Keratinocyte (primary cell): ENCODE data around the gene ABHD17B. TPM values are rescaled to one million over a fixed set of nuclear protein-coding genes. Genes with fewer than 3 reads are reported as not detected.

ENCODE experiments used
- DNase-seq: peaks from one replicate; pipeline ENCODE4 v3.0.0-alpha.2; 2011; ENCODE audit warnings: low read depth, missing footprints, low spot score
- FAIRE-seq: peaks from 2 replicates; lab custom pipeline; 2011; peaks lifted over from hg19 to GRCh38; lab: Jason Lieb, UNC
- H2AFZ ChIP-seq: 2 replicates; pipeline ENCODE4 v1.6.0; 2012; ENCODE audit warnings: low read length, control low read depth, inconsistent platforms; ENCODE audit not compliant: control insufficient read depth
- H3K27ac ChIP-seq: 2 replicates; pipeline ENCODE4 v1.5.1; 2011; ENCODE audit warnings: low read length; ENCODE audit not compliant: control insufficient read depth, insufficient read depth
- H3K27me3 ChIP-seq: 3 replicates; pipeline ENCODE4 v1.6.0; 2011; ENCODE audit warnings: low read length; ENCODE audit not compliant: control insufficient read depth, insufficient read depth; ENCODE audit errors: extremely low read depth
- H3K36me3 ChIP-seq, 2 experiments: 2 replicates in 1 of 2; 3 replicates in 1 of 2; pipeline ENCODE4 v1.5.1; 2011; ENCODE audit warnings: low read length in 2 of 2, mild to moderate bottlenecking in 1 of 2; ENCODE audit not compliant: control insufficient read depth in 2 of 2, insufficient read depth in 2 of 2; ENCODE audit errors: extremely low read depth in 1 of 2
- H3K4me1 ChIP-seq: 3 replicates; pipeline ENCODE4 v1.5.1; 2011; ENCODE audit warnings: low read length; ENCODE audit not compliant: control insufficient read depth, insufficient read depth; ENCODE audit errors: extremely low read depth
- H3K4me2 ChIP-seq: 3 replicates; pipeline ENCODE4 v1.6.0; 2011; ENCODE audit warnings: low read depth, low read length; ENCODE audit not compliant: control insufficient read depth, insufficient read depth; ENCODE audit errors: extremely low read depth
- H3K4me3 ChIP-seq, 3 experiments: fragments of 200-600 bp in 1 of 3; sonication (generic) in 1 of 3; 2 replicates in 2 of 3; 3 replicates in 1 of 3; pipeline ENCODE4 v1.5.1; 2011 to 2016; ENCODE audit warnings: low read length in 3 of 3, mild to moderate bottlenecking in 3 of 3, control low read depth in 2 of 3, inconsistent platforms in 1 of 3, low read depth in 1 of 3, mixed read lengths in 1 of 3, mixed run types in 1 of 3, moderate library complexity in 1 of 3; ENCODE audit not compliant: control insufficient read depth in 2 of 3, insufficient read depth in 2 of 3; ENCODE audit errors: extremely low read depth in 1 of 3
- H3K79me2 ChIP-seq: 2 replicates; pipeline ENCODE4 v1.6.0; 2012; ENCODE audit warnings: low read length; ENCODE audit not compliant: control insufficient read depth, insufficient read depth
- H3K9ac ChIP-seq: 3 replicates; pipeline ENCODE4 v1.6.0; 2011; ENCODE audit warnings: low read length; ENCODE audit not compliant: control insufficient read depth, insufficient read depth; ENCODE audit errors: extremely low read depth
- H3K9me1 ChIP-seq: 3 replicates; pipeline ENCODE4 v1.6.0; 2011; ENCODE audit warnings: low read length; ENCODE audit not compliant: control insufficient read depth, insufficient read depth; ENCODE audit errors: extremely low read depth
- H3K9me3 ChIP-seq: 2 replicates; pipeline ENCODE4 v1.5.1; 2012; ENCODE audit warnings: low read depth, low read length; ENCODE audit not compliant: control insufficient read depth
- H4K20me1 ChIP-seq: 3 replicates; pipeline ENCODE4 v1.6.0; 2011; ENCODE audit warnings: low read length; ENCODE audit not compliant: control insufficient read depth, insufficient read depth; ENCODE audit errors: extremely low read depth
- EZH2 ChIP-seq: IDR thresholded peaks from one replicate; pipeline ENCODE4 v1.6.1; 2012; ENCODE audit warnings: inconsistent platforms, mild to moderate bottlenecking, low read length, moderate library complexity
- dilution Hi-C: fragments of 300-500 bp; cut with MboI; formaldehyde crosslinking; loops from one replicate; pipeline ENCODE4 v1.7.0; 2020; ENCODE audit warnings: low sequenced_read_pairs; ENCODE audit not compliant: extremely low pct_ligation_motif_present
- polyA plus RNA-seq, 5 experiments: library from polyadenylated mRNA; depleted of rRNA in 3 of 5; stranded (reverse) in 3 of 5; stranded (forward) in 1 of 5; unstranded in 1 of 5; fragments of >200 nt; gene quantifications; 1 replicate in 1 of 5; 2 replicates in 3 of 5; 3 replicates in 1 of 5; pipeline versions ENCODE4 v1.2.1 to v1.2.3, GENCODE V29; 2011 to 2012; ENCODE audit warnings: missing spikeins in 2 of 5, low read depth in 1 of 5, low replicate concordance in 1 of 5
- TF ChIP-seq, protein P1 (sequence below), 3 experiments: IDR thresholded peaks in 1 of 3; conservative IDR thresholded peaks in 1 of 3; optimal IDR thresholded peaks in 1 of 3; 2 replicates in 2 of 3; 3 replicates in 1 of 3; pipeline versions ENCODE3 to v1.5.1; 2011; ENCODE audit warnings: low read length in 3 of 3, mild to moderate bottlenecking in 3 of 3, moderate library complexity in 2 of 3, control low read depth in 1 of 3, inconsistent platforms in 1 of 3; ENCODE audit not compliant: insufficient read depth in 2 of 3; ENCODE audit errors: extremely low read depth in 1 of 3

ABHD17B gene
- polyA plus RNA-seq, 1 donor (not counting 4 experiments of a cell fraction or from before 2014, with no cell fraction given): 16.3 TPM

GRCh38 chr9:71929223-71929622, 18.2 kb upstream of the ABHD17B start:
- dilution Hi-C loops: no loop called here
- no peak overlapping the region for H3K4me3 ChIP-seq
- no peak overlapping the region for H3K9ac ChIP-seq
- H3K27ac ChIP-seq: peak overlapping the region; percentile 68
- H2AFZ ChIP-seq: no peak overlapping the region
- DNase-seq (peak; percentile 71), FAIRE-seq (peak; percentile 57)
- no peaks in the 10 kb centered on the region for H3K36me3 ChIP-seq
- peaks cover 15% of the 10 kb centered on the region for H3K4me1 ChIP-seq
- H4K20me1 ChIP-seq: no peaks in the 10 kb centered on the region
- H3K27me3 ChIP-seq: no peaks in the 10 kb centered on the region
- H3K9me3 ChIP-seq: no peaks in the 10 kb centered on the region
- peak overlapping the region; percentile 43 for H3K4me2 ChIP-seq
- TF ChIP-seq, protein P1, sequence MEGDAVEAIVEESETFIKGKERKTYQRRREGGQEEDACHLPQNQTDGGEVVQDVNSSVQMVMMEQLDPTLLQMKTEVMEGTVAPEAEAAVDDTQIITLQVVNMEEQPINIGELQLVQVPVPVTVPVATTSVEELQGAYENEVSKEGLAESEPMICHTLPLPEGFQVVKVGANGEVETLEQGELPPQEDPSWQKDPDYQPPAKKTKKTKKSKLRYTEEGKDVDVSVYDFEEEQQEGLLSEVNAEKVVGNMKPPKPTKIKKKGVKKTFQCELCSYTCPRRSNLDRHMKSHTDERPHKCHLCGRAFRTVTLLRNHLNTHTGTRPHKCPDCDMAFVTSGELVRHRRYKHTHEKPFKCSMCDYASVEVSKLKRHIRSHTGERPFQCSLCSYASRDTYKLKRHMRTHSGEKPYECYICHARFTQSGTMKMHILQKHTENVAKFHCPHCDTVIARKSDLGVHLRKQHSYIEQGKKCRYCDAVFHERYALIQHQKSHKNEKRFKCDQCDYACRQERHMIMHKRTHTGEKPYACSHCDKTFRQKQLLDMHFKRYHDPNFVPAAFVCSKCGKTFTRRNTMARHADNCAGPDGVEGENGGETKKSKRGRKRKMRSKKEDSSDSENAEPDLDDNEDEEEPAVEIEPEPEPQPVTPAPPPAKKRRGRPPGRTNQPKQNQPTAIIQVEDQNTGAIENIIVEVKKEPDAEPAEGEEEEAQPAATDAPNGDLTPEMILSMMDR (optimal IDR thresholded peaks at IDR 0.05 in 1 of 3, IDR thresholded peaks at IDR 0.05 in 1 of 3, conservative IDR thresholded peaks at IDR 0.05 in 1 of 3; ENCODE audit: extremely low read depth in 1 of 3, insufficient read depth in 2 of 3, low read length in 3 of 3): no peak
- TF ChIP-seq EZH2: no peak
- H3K79me2 ChIP-seq: peaks cover 19% of the 10 kb centered on the region
- no peaks in the 10 kb centered on the region for H3K9me1 ChIP-seq

DNA sequence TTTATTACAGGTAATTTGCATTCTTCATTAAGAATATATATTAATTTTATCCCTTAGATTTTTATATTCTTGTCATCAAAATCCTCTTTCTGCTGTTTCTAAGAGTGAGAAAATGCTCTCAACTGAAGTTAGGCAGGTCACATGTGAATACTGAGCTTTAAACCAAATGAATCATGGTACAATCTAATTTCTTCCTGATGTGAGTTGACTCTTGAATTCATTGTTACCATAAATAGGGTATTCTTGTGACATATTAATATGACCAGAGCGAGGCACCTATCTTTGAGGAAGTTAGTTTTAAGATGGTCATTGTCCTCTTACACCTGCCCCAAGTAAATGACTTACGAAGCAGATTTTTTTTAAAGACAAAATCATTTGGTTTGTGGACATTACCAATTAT, 17.8 kb upstream of the ABHD17B start:
- Histone ChIP-seq H3K27me3 (no peaks in the 10 kb centered on the region), H3K9ac (no peak overlapping the region), H2AFZ (no peak overlapping the region), H3K79me2 (peaks cover 18% of the 10 kb centered on the region), H4K20me1 (no peaks in the 10 kb centered on the region), H3K27ac (peak overlapping the region; percentile 68), H3K4me2 (peak overlapping the region; percentile 43), H3K9me1 (no peaks in the 10 kb centered on the region), H3K36me3 (no peaks in the 10 kb centered on the region), H3K4me1 (peaks cover 15% of the 10 kb centered on the region), H3K9me3 (no peaks in the 10 kb centered on the region), H3K4me3 (no peak overlapping the region)
- DNase-seq (no peak), FAIRE-seq (no peak)
- no peak for TF ChIP-seq EZH2
- TF ChIP-seq, protein P1 (optimal IDR thresholded peaks at IDR 0.05 in 1 of 3, IDR thresholded peaks at IDR 0.05 in 1 of 3, conservative IDR thresholded peaks at IDR 0.05 in 1 of 3; ENCODE audit: extremely low read depth in 1 of 3, insufficient read depth in 2 of 3, low read length in 3 of 3): no peak
- dilution Hi-C loops: no loop called here
